Activated T-helper 1 cell treated with anti-CD3 and anti-CD28 coated beads, Interleukin-12 subunit alpha, Interleukin-12 subunit beta, Interleukin-2, Interleukin-4 antibody, amounts not matched to agents 30 ng/mL and 10 ng/mL and 1 ng/mL, durations not matched to agents 14 hours and 24 hours and 36 hours (primary cell): Measurements from ENCODE around the gene DHX35. TPM values are rescaled to one million over a fixed set of nuclear protein-coding genes. Genes with fewer than 3 reads are reported as not detected.

Source experiments
- DNase-seq: peaks from one replicate; pipeline ENCODE4 v3.0.0; 2021; ENCODE audit warnings: low spot score
- H3K27ac Mint-ChIP-seq: one replicate; pipeline ENCODE4 v1.8.0; 2021; ENCODE audit warnings: mild to moderate bottlenecking, mixed read lengths
- H3K27me3 Mint-ChIP-seq: one replicate; pipeline ENCODE4 v1.8.0; 2022; ENCODE audit warnings: mild to moderate bottlenecking, moderate library complexity, mixed read lengths; ENCODE audit not compliant: insufficient read depth
- H3K36me3 Mint-ChIP-seq: one replicate; pipeline ENCODE4 v1.8.0; 2021; ENCODE audit warnings: low read depth, mixed read lengths
- H3K4me1 Mint-ChIP-seq: one replicate; pipeline ENCODE4 v1.8.0; 2021; ENCODE audit warnings: low read depth, mixed read lengths
- H3K4me3 Mint-ChIP-seq: one replicate; pipeline ENCODE4 v1.8.0; 2021; ENCODE audit warnings: mild to moderate bottlenecking, moderate library complexity, mixed read lengths
- H3K9me3 Mint-ChIP-seq: one replicate; pipeline ENCODE4 v1.8.0; 2021; ENCODE audit warnings: mixed read lengths
- intact Hi-C: fragments of 100-400 bp; cut with micrococcal nuclease; formaldehyde crosslinking; loops from one replicate; pipeline ENCODE4 v1.15.1; 2024
- total RNA-seq: library from RNA; stranded (reverse); gene quantifications from 2 replicates; pipeline ENCODE4 v1.2.3, GENCODE V29; 2022

The DHX35 gene
- total RNA-seq, 1 donor from 2014 or later: 17.2 TPM

GRCh38 chr20:38930242-38930569, 31.9 kb upstream of the DHX35 start:
- Mint-ChIP-seq H3K4me3 (peak overlapping the region; percentile 49), H3K27ac (no peak overlapping the region), H3K4me1 (peaks cover 50% of the 10 kb centered on the region), H3K9me3 (no peaks in the 10 kb centered on the region), H3K27me3 (no peaks in the 10 kb centered on the region), H3K36me3 (peaks cover 5% of the 10 kb centered on the region)
- DNase-seq: no peak
- intact Hi-C loops: no loop called here

- intact Hi-C loops: no loop called here
- Mint-ChIP-seq H3K4me3 (no peak overlapping the region), H3K9me3 (no peaks in the 10 kb centered on the region), H3K27ac (no peak overlapping the region), H3K4me1 (peaks cover 45% of the 10 kb centered on the region), H3K27me3 (no peaks in the 10 kb centered on the region), H3K36me3 (peaks cover 5% of the 10 kb centered on the region)
- DNase-seq: no peak
These were observed 30.2 kb upstream of the DHX35 start for GRCh38 chr20:38931984-38932383.

- H3K4me3 Mint-ChIP-seq: no peak overlapping the region
- no peaks in the 10 kb centered on the region for H3K27me3 Mint-ChIP-seq
- intact Hi-C loops: no loop called here
- H3K27ac Mint-ChIP-seq: no peak overlapping the region
- H3K9me3 Mint-ChIP-seq: no peaks in the 10 kb centered on the region
- peaks cover 44% of the 10 kb centered on the region for H3K4me1 Mint-ChIP-seq
- DNase-seq: no peak
- H3K36me3 Mint-ChIP-seq: peaks cover 5% of the 10 kb centered on the region
These were observed 29.6 kb upstream of the DHX35 start for GRCh38 chr20:38932457-38933120.

- no peaks in the 10 kb centered on the region for H3K9me3 Mint-ChIP-seq
These were observed 27.6 kb upstream of the DHX35 start for GRCh38 chr20:38934530-38934929.

GRCh38 chr20:38935285-38935684, 26.9 kb upstream of the DHX35 start:
- intact Hi-C loops: loop anchor here (2.0 kb wide), 1 partner anchor 288 kb away; no protein-coding TSS in a partner anchor
- Mint-ChIP-seq H3K4me3 (no peak overlapping the region), H3K9me3 (no peaks in the 10 kb centered on the region), H3K27ac (no peak overlapping the region), H3K27me3 (no peaks in the 10 kb centered on the region), H3K4me1 (peaks cover 18% of the 10 kb centered on the region), H3K36me3 (peaks cover 9% of the 10 kb centered on the region)
- DNase-seq: no peak

More at GRCh38 chr20:38934530-38934929, 27.6 kb upstream of the DHX35 start:
- H3K27me3 Mint-ChIP-seq: no peaks in the 10 kb centered on the region
- H3K4me3 Mint-ChIP-seq: no peak overlapping the region
- H3K27ac Mint-ChIP-seq: no peak overlapping the region
- intact Hi-C loops: loop anchor here (2.0 kb wide), 1 partner anchor 288 kb away; no protein-coding TSS in a partner anchor
- H3K4me1 Mint-ChIP-seq: peaks cover 25% of the 10 kb centered on the region
- no peak for DNase-seq
- H3K36me3 Mint-ChIP-seq: peaks cover 12% of the 10 kb centered on the region

GRCh38 chr20:38935967-38936407, 26.2 kb upstream of the DHX35 start:
- peaks cover 13% of the 10 kb centered on the region for H3K36me3 Mint-ChIP-seq
- H3K9me3 Mint-ChIP-seq: no peaks in the 10 kb centered on the region
- intact Hi-C loops: loop anchor here (2.0 kb wide), 1 partner anchor 289 kb away; no protein-coding TSS in a partner anchor
- H3K4me3 Mint-ChIP-seq: no peak overlapping the region
- H3K27ac Mint-ChIP-seq: no peak overlapping the region
- H3K27me3 Mint-ChIP-seq: no peaks in the 10 kb centered on the region
- no peak for DNase-seq
- H3K4me1 Mint-ChIP-seq: peaks cover 14% of the 10 kb centered on the region

GRCh38 chr20:38937000-38937399, 25.1 kb upstream of the DHX35 start:
- Mint-ChIP-seq H3K36me3 (peaks cover 18% of the 10 kb centered on the region), H3K4me1 (peaks cover 8% of the 10 kb centered on the region), H3K27ac (no peak overlapping the region), H3K9me3 (no peaks in the 10 kb centered on the region), H3K4me3 (no peak overlapping the region), H3K27me3 (no peaks in the 10 kb centered on the region)
- intact Hi-C loops: no loop called here
- no peak for DNase-seq

GRCh38 chr20:38937978-38938473, 24.1 kb upstream of the DHX35 start:
- Mint-ChIP-seq H3K36me3 (peaks cover 21% of the 10 kb centered on the region), H3K4me3 (no peak overlapping the region), H3K27me3 (no peaks in the 10 kb centered on the region), H3K9me3 (no peaks in the 10 kb centered on the region), H3K4me1 (peaks cover 2% of the 10 kb centered on the region), H3K27ac (no peak overlapping the region)
- no peak for DNase-seq
- intact Hi-C loops: no loop called here

GRCh38 chr20:38939686-38940085, 22.5 kb upstream of the DHX35 start:
- Mint-ChIP-seq H3K27me3 (no peaks in the 10 kb centered on the region), H3K36me3 (peaks cover 24% of the 10 kb centered on the region), H3K27ac (no peak overlapping the region), H3K4me1 (no peaks in the 10 kb centered on the region), H3K4me3 (no peak overlapping the region), H3K9me3 (no peaks in the 10 kb centered on the region)
- intact Hi-C loops: no loop called here
- DNase-seq: no peak

- H3K27ac Mint-ChIP-seq: peak overlapping the region; percentile 70
- H3K4me1 Mint-ChIP-seq: peaks cover 4% of the 10 kb centered on the region
- H3K9me3 Mint-ChIP-seq: no peaks in the 10 kb centered on the region
- intact Hi-C loops: no loop called here
- H3K4me3 Mint-ChIP-seq: no peak overlapping the region
- DNase-seq: no peak
- peaks cover 27% of the 10 kb centered on the region for H3K36me3 Mint-ChIP-seq
- H3K27me3 Mint-ChIP-seq: no peaks in the 10 kb centered on the region
These were observed 21.5 kb upstream of the DHX35 start for GRCh38 chr20:38940644-38941043.

- peaks cover 10% of the 10 kb centered on the region for H3K4me1 Mint-ChIP-seq
- H3K36me3 Mint-ChIP-seq: peaks cover 34% of the 10 kb centered on the region
- H3K27me3 Mint-ChIP-seq: no peaks in the 10 kb centered on the region
- no peak overlapping the region for H3K4me3 Mint-ChIP-seq
- no peak overlapping the region for H3K27ac Mint-ChIP-seq
- no peak for DNase-seq
- H3K9me3 Mint-ChIP-seq: no peaks in the 10 kb centered on the region
- intact Hi-C loops: loop anchor here (2.0 kb wide), 1 partner anchor 13 kb away; no protein-coding TSS in a partner anchor
These were observed 20.3 kb upstream of the DHX35 start for GRCh38 chr20:38941726-38942389.

GRCh38 chr20:38945012-38945411, 17.1 kb upstream of the DHX35 start:
- Mint-ChIP-seq H3K27ac (peak overlapping the region; percentile 70), H3K4me3 (no peak overlapping the region), H3K27me3 (no peaks in the 10 kb centered on the region), H3K4me1 (peaks cover 13% of the 10 kb centered on the region), H3K36me3 (peaks cover 39% of the 10 kb centered on the region), H3K9me3 (no peaks in the 10 kb centered on the region)
- intact Hi-C loops: no loop called here
- DNase-seq: no peak

GRCh38 chr20:38946836-38947235, 15.3 kb upstream of the DHX35 start:
- Mint-ChIP-seq H3K27me3 (no peaks in the 10 kb centered on the region), H3K36me3 (peaks cover 43% of the 10 kb centered on the region), H3K4me1 (peaks cover 13% of the 10 kb centered on the region), H3K27ac (no peak overlapping the region), H3K4me3 (no peak overlapping the region), H3K9me3 (no peaks in the 10 kb centered on the region)
- intact Hi-C loops: no loop called here
- DNase-seq: no peak
